Thoracic aorta (tissue), 2 donors: ENCODE data around the gene MRPS10. TPM values are rescaled to one million over a fixed set of nuclear protein-coding genes. Genes with fewer than 3 reads are reported as not detected.
"Not testable (repeated sequence)": the region's sequence is repeated elsewhere in the genome, so short reads cannot be mapped to it uniquely, and the experiment has no call there.

ENCODE experiments used
- ATAC-seq: fragments of 150-250 bp; one replicate; pipeline ENCODE4 v1.8.0; 2017; ENCODE audit warnings: low read depth; ENCODE audit not compliant: insufficient number of reproducible peaks, low FRiP score
- DNase-seq: peaks from one replicate; pipeline ENCODE4 v3.0.0-alpha.2; 2020; ENCODE audit warnings: low spot score
- H3K27ac ChIP-seq, 2 donors: fragments of 200-600 bp; sonication (generic); 1 replicate in 1 of 2; 2 replicates in 1 of 2; pipeline ENCODE4 v1.5.1; 2016; ENCODE audit warnings: mild to moderate bottlenecking in 2 of 2, moderate library complexity in 2 of 2
- H3K27me3 ChIP-seq: fragments of 200-600 bp; sonication (generic); replicated peaks from 2 replicates; pipeline ENCODE4 v1.6.0; 2016; ENCODE audit warnings: mild to moderate bottlenecking; ENCODE audit not compliant: insufficient read depth
- H3K36me3 ChIP-seq: fragments of 200-600 bp; sonication (generic); one replicate; pipeline ENCODE4 v1.5.1; 2016
- H3K4me1 ChIP-seq, 2 donors: fragments of 200-600 bp; sonication (generic); 1 replicate in 1 of 2; 2 replicates in 1 of 2; pipeline versions ENCODE4 v1.5.1 to v1.6.0; 2016; ENCODE audit warnings: low read depth in 2 of 2, mild to moderate bottlenecking in 1 of 2; ENCODE audit not compliant: control insufficient read depth in 1 of 2
- H3K4me3 ChIP-seq: fragments of 200-600 bp; sonication (generic); 2 replicates; pipeline ENCODE4 v1.5.1; 2016; ENCODE audit warnings: mild to moderate bottlenecking
- H3K9me3 ChIP-seq: fragments of 200-600 bp; sonication (generic); 2 replicates; pipeline ENCODE4 v1.5.1; 2016
- total RNA-seq, 2 donors: library from RNA; depleted of rRNA; stranded (reverse); fragments of >200 nt; gene quantifications; one replicate each; pipeline versions ENCODE4 v1.1.0 to v1.2.3, GENCODE V29; 2016
- TF ChIP-seq, protein P1 (sequence below): fragments of 200-600 bp; sonication (generic); IDR thresholded peaks from one replicate; pipeline ENCODE4 v1.5.1; 2019; ENCODE audit warnings: antibody characterized with exemption

The MRPS10 gene
- total RNA-seq, 2 donors from 2014 or later: 23.0 to 30.0 TPM

DNA sequence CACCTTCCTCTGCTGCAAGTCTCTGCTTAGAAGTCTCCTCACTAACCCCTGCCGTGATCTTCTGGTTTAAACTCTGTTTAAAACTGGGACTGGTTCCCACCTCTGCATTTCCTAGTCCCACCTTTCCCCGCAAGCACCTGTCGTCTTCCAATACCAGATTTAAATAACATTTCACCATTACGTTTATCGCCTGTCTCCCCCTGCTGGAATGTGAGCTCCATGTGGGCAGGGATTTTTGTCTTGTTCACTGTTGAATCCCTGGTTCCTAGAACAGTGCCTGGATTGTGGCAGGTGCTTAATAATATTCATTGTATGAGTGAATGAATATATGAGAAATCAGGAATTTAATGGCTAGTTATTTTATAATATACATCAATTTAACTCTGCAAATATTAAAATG is 41.8 kb downstream of the MRPS10 start:
- no peaks in the 10 kb centered on the region for H3K9me3 ChIP-seq
- ATAC-seq (no peak), DNase-seq (no peak)
- TF ChIP-seq, protein P1, sequence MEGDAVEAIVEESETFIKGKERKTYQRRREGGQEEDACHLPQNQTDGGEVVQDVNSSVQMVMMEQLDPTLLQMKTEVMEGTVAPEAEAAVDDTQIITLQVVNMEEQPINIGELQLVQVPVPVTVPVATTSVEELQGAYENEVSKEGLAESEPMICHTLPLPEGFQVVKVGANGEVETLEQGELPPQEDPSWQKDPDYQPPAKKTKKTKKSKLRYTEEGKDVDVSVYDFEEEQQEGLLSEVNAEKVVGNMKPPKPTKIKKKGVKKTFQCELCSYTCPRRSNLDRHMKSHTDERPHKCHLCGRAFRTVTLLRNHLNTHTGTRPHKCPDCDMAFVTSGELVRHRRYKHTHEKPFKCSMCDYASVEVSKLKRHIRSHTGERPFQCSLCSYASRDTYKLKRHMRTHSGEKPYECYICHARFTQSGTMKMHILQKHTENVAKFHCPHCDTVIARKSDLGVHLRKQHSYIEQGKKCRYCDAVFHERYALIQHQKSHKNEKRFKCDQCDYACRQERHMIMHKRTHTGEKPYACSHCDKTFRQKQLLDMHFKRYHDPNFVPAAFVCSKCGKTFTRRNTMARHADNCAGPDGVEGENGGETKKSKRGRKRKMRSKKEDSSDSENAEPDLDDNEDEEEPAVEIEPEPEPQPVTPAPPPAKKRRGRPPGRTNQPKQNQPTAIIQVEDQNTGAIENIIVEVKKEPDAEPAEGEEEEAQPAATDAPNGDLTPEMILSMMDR: no peak
- no peaks in the 10 kb centered on the region for H3K36me3 ChIP-seq
- no peak overlapping the region for H3K27ac ChIP-seq
- no peak overlapping the region for H3K4me3 ChIP-seq
- H3K27me3 ChIP-seq: no peaks in the 10 kb centered on the region
- H3K4me1 ChIP-seq: no peaks in the 10 kb centered on the region

- Histone ChIP-seq H3K27ac (no peak within 1 kb of the TSS), H3K27me3 (no peaks in the 10 kb centered on the region), H3K9me3 (no peaks in the 10 kb centered on the region), H3K4me1 (no peaks in the 10 kb centered on the region), H3K4me3 (no peak within 1 kb of the TSS), H3K36me3 (no peaks in the 10 kb centered on the region)
- ATAC-seq (no peak), DNase-seq (no peak)
- TF ChIP-seq, protein P1: no peak
Measured at GRCh38 chr6:42173101-42173500, 44.6 kb downstream of the MRPS10 start, which contains the start of gene GUCA1A. Gene GUCA1A (plus strand): TSS chr6:42173364. CDS start chr6:42173614, 250 bp downstream.

GRCh38 chr6:42171813-42172581 is 45.7 kb downstream of the MRPS10 start:
- H3K27me3 ChIP-seq: no peaks in the 10 kb centered on the region
- DNase-seq (no peak), ATAC-seq (no peak)
- no peaks in the 10 kb centered on the region for H3K4me1 ChIP-seq
- TF ChIP-seq, protein P1: no peak
- H3K4me3 ChIP-seq: no peak overlapping the region
- no peaks in the 10 kb centered on the region for H3K9me3 ChIP-seq
- H3K27ac ChIP-seq: no peak overlapping the region
- H3K36me3 ChIP-seq: no peaks in the 10 kb centered on the region

GRCh38 chr6:42169780-42170179 is 47.9 kb downstream of the MRPS10 start:
- not testable (repeated sequence) for H3K9me3 ChIP-seq, H3K27me3 ChIP-seq, H3K4me1 ChIP-seq, H3K27ac ChIP-seq, ATAC-seq, DNase-seq, H3K4me3 ChIP-seq, H3K36me3 ChIP-seq

GRCh38 chr6:42168650-42169049 is 49.0 kb downstream of the MRPS10 start:
- TF ChIP-seq, protein P1: no peak
- no peak overlapping the region for H3K27ac ChIP-seq
- H3K9me3 ChIP-seq: no peaks in the 10 kb centered on the region
- no peaks in the 10 kb centered on the region for H3K4me1 ChIP-seq
- no peaks in the 10 kb centered on the region for H3K27me3 ChIP-seq
- H3K4me3 ChIP-seq: no peak overlapping the region
- DNase-seq (no peak), ATAC-seq (no peak)
- H3K36me3 ChIP-seq: no peaks in the 10 kb centered on the region
